Heart left ventricle (tissue), 16 donors: ENCODE data around the gene COX7A2L. TPM values are rescaled to one million over a fixed set of nuclear protein-coding genes. Genes with fewer than 3 reads are reported as not detected.

Experiments used
- ATAC-seq, 4 donors: fragments of 200-7000 bp; cut with Tn5 transposase; one replicate each; pipeline ENCODE4 v1.9.1; 2020 to 2022; ENCODE audit warnings: moderate library complexity in 4 of 4, mild to moderate bottlenecking in 3 of 4, moderate number of reproducible peaks in 1 of 4
- DNase-seq, 5 donors: peaks; one replicate each; pipeline ENCODE4 v3.0.0-alpha.2; 2020
- H3K27ac ChIP-seq, 12 donors: fragments of 200-600 bp; sonication (generic) in 4 of 12; one replicate each; pipeline versions ENCODE4 v1.5.0 to v1.8.0; 2016 to 2022; ENCODE audit warnings: mild to moderate bottlenecking in 2 of 12
- H3K27me3 ChIP-seq, 9 donors: fragments of 200-600 bp; sonication (generic) in 2 of 9; one replicate each; pipeline versions ENCODE4 v1.5.1 to v1.8.0; 2016 to 2022; ENCODE audit warnings: mild to moderate bottlenecking in 3 of 9
- H3K36me3 ChIP-seq, 9 donors: fragments of 200-600 bp; sonication (generic) in 2 of 9; one replicate each; pipeline versions ENCODE4 v1.5.0 to v1.8.0; 2018 to 2022; ENCODE audit warnings: mild to moderate bottlenecking in 2 of 9
- H3K4me1 ChIP-seq, 12 donors: fragments of 200-600 bp; sonication (generic) in 4 of 12; one replicate each; pipeline versions ENCODE4 v1.5.0 to v1.8.0; 2016 to 2022; ENCODE audit warnings: mild to moderate bottlenecking in 3 of 12
- H3K4me3 ChIP-seq, 12 donors: fragments of 200-600 bp; sonication (generic) in 4 of 12; one replicate each; pipeline versions ENCODE4 v1.5.0 to v1.8.0; 2017 to 2022; ENCODE audit warnings: mild to moderate bottlenecking in 9 of 12, moderate library complexity in 4 of 12
- H3K9me3 ChIP-seq, 12 donors: fragments of 200-600 bp; sonication (generic) in 4 of 12; one replicate each; pipeline versions ENCODE4 v1.5.0 to v1.8.0; 2016 to 2022; ENCODE audit warnings: mild to moderate bottlenecking in 1 of 12
- CTCF ChIP-seq, 12 donors: fragments of 200-600 bp; sonication (generic) in 4 of 12; IDR thresholded peaks; one replicate each; pipeline versions ENCODE4 v1.5.0 to v1.8.0; 2018 to 2022; ENCODE audit warnings: antibody characterized with exemption in 12 of 12, mild to moderate bottlenecking in 5 of 12
- POLR2A ChIP-seq, 2 donors: fragments of 450-650 bp; IDR thresholded peaks; one replicate each; pipeline ENCODE4 v1.6.1; 2017; ENCODE audit warnings: antibody characterized with exemption in 2 of 2, mild to moderate bottlenecking in 2 of 2, moderate library complexity in 2 of 2
- WGBS, 4 donors: extraction: QIAGEN DNeasy Blood & Tissue Kit in 2 of 4; methylation state at CpG; one replicate each; pipeline versions ENCODE4 v1.1.5 to v1.1.7; 2013 to 2018; 5-methylcytosine and 5-hydroxymethylcytosine counted together
- intact Hi-C, 10 donors: fragments of 100-400 bp; cut with DNase I; formaldehyde crosslinking; loops; one replicate each; pipeline versions ENCODE4 v1.11.1 to v1.14.2; 2022
- polyA plus RNA-seq, 2 donors: library from polyadenylated mRNA; stranded (reverse); fragments of 200-250 nt; gene quantifications; one replicate each; pipeline ENCODE4 v1.2.3, GENCODE V29; 2013
- total RNA-seq, 9 donors: library from RNA; depleted of rRNA in 2 of 9; stranded (reverse); fragments of >200 nt in 2 of 9; fragmentation: NEBNext Ultra II Directional in 3 of 9; extraction: Animal tissue kit (Norgen Biotek cat#: 25700) in 3 of 9; gene quantifications; one replicate each; pipeline versions ENCODE4 v1.1.0 to v1.2.4, GENCODE V29; 2016 to 2023
- donor health status: ischemic (EF 13 %, LVEDD 7.1; RV severe dilation, severe dysfunction).
- donor health status: healthy with polysubstance abuse.
- donor health status: DM: no; HTN: yes; CAD: no.
- donor health status: DM: no; HTN: no; CAD: no.
- donor health status: ischemic (EF 25% LVEDD 6.9; RV normal size, moderate dysfunction).
- donor health status: ischemic (EF 25% LVEDD 5.7; RV mildly dilated, moderate dysfunction).
- donor health status: healthy.
- donor health status: DM: yes; HTN: yes; CAD: no.
- donor health status: ischemic (EF 35%, LVEDD 5.7; RV mildly dilated, moderate dysfunction).
- donor health status: nonischemic (EF 11% LVEDD 7.7; RV severe dilation, severe dysfunction).
- donor health status: DM: yes; HTN: yes; CAD: no.
- donor health status: PGD.
- donor health status: ischemic (EF 29% LVEDD 5.4; RV normal size, mild dysfunction).
- donor health status: nonischemic (EF 23%, LVEDD 6.1; RV moderate dilation, normal function).

COX7A2L gene
- total and polyA plus RNA-seq, 11 donors, result 57.2 to 138 (median 105) TPM

- no peak overlapping the region for H3K4me3 ChIP-seq
- DNase-seq (no peak), ATAC-seq (peak in 1 of 4 donors; percentile 34)
- no peaks in the 10 kb centered on the region for H3K27me3 ChIP-seq
- TF ChIP-seq POLR2A (IDR thresholded peaks at IDR 0.05), result no peak
- TF ChIP-seq CTCF (IDR thresholded peaks at IDR 0.05), result peak in 11 of 12 donors; percentile 22 to 57 (median 43)
- H3K27ac ChIP-seq, result no peak overlapping the region
- WGBS, 4 donors, result 73 to 76% (median 75%) methylated on average over 3 of the region's 3 CpGs
- H3K4me1 ChIP-seq, result no peaks in the 10 kb centered on the region
- peaks cover 0 to 95% (median 61%) of the 10 kb centered on the region in 9 donors for H3K36me3 ChIP-seq
- intact Hi-C loops, result loop anchor here in 8 of 10 donors (1.0 to 10.0 kb wide), 8 partner anchors 226 to 473 kb away; no protein-coding TSS in a partner anchor
- H3K9me3 ChIP-seq, result no peaks in the 10 kb centered on the region
These were observed 32.7 kb downstream of the COX7A2L start for GRCh38 chr2:42328148-42328833.

GRCh38 chr2:42327125-42327524, 33.9 kb downstream of the COX7A2L start:
- Histone ChIP-seq H3K9me3 (no peaks in the 10 kb centered on the region), H3K27me3 (no peaks in the 10 kb centered on the region), H3K4me3 (no peak overlapping the region), H3K27ac (no peak overlapping the region), H3K4me1 (no peaks in the 10 kb centered on the region), H3K36me3 (peaks cover 0 to 85% (median 49%) of the 10 kb centered on the region in 9 donors)
- intact Hi-C loops, result loop anchor here in 4 of 10 donors (5.0 to 10.0 kb wide), 5 partner anchors 225 to 472 kb away; no protein-coding TSS in a partner anchor
- WGBS, 4 donors, result 87 to 89% (median 88%) methylated on average over 4 of the region's 4 CpGs
- no peak for TF ChIP-seq POLR2A (IDR thresholded peaks at IDR 0.05)
- no peak for TF ChIP-seq CTCF (IDR thresholded peaks at IDR 0.05)
- no peak for ATAC-seq
- no peak for DNase-seq

GRCh38 chr2:42325609-42326008, 35.4 kb downstream of the COX7A2L start:
- ATAC-seq (no peak), DNase-seq (no peak)
- no peaks in the 10 kb centered on the region for H3K27me3 ChIP-seq
- no peaks in the 10 kb centered on the region for H3K9me3 ChIP-seq
- 85 to 96% (median 90%) methylated on average over 1 of the region's 1 CpG for WGBS, 4 donors
- TF ChIP-seq CTCF (IDR thresholded peaks at IDR 0.05), result no peak
- no peak for TF ChIP-seq POLR2A (IDR thresholded peaks at IDR 0.05)
- H3K27ac ChIP-seq, result no peak overlapping the region
- no peaks in the 10 kb centered on the region for H3K4me1 ChIP-seq
- intact Hi-C loops, result loop anchor here in 4 of 10 donors (5.0 to 10.0 kb wide), 5 partner anchors 223 to 471 kb away; no protein-coding TSS in a partner anchor
- H3K4me3 ChIP-seq, result no peak overlapping the region
- peaks cover 0 to 78% (median 38%) of the 10 kb centered on the region in 9 donors for H3K36me3 ChIP-seq

- Histone ChIP-seq H3K27me3 (no peaks in the 10 kb centered on the region), H3K4me1 (no peaks in the 10 kb centered on the region), H3K27ac (no peak overlapping the region), H3K36me3 (peaks cover 0 to 78% (median 39%) of the 10 kb centered on the region in 9 donors), H3K9me3 (no peaks in the 10 kb centered on the region), H3K4me3 (no peak overlapping the region)
- no peak for ATAC-seq
- 86 to 91% (median 88%) methylated on average over 2 of the region's 2 CpGs for WGBS, 4 donors
- DNase-seq, result no peak
- TF ChIP-seq POLR2A (IDR thresholded peaks at IDR 0.05) (no peak), CTCF (IDR thresholded peaks at IDR 0.05) (no peak)
- intact Hi-C loops, result loop anchor here in 4 of 10 donors (5.0 to 10.0 kb wide), 5 partner anchors 223 to 470 kb away; no protein-coding TSS in a partner anchor
These were observed 36.1 kb downstream of the COX7A2L start for GRCh38 chr2:42324949-42325348.
